22Rv1 (cell line): ENCODE results near the gene FOSL1.

Experiments
- ZFX ChIP-seq: fragments of 450-650 bp; IDR thresholded peaks from 2 replicates; pipeline ENCODE4 v1.6.1; 2017; ENCODE audit warnings: antibody characterized with exemption, borderline replicate concordance
- TF ChIP-seq, protein P1 (sequence below): fragments of 450-650 bp; IDR thresholded peaks from 2 replicates; pipeline ENCODE4 v1.5.1; 2017; ENCODE audit warnings: mild to moderate bottlenecking

DNA sequence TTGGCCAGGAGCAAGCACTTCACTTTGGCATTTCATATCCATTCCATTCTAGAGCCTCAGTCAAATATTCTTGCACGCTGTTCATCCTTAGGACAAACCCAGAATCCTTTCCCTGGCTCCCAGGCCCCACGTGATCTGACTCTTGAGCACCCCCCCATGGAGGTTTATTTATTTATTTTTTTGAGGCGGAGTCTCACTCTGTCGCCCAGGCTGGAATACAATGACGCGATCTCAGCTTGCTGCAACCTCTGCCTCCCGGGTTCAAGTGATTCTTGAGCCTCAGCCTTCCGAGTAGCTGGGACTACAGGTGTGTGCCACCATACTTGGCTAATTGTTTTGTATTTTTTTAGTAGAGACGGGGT lies 32.4 kb upstream of the FOSL1 start:
- TF ChIP-seq, protein P1, sequence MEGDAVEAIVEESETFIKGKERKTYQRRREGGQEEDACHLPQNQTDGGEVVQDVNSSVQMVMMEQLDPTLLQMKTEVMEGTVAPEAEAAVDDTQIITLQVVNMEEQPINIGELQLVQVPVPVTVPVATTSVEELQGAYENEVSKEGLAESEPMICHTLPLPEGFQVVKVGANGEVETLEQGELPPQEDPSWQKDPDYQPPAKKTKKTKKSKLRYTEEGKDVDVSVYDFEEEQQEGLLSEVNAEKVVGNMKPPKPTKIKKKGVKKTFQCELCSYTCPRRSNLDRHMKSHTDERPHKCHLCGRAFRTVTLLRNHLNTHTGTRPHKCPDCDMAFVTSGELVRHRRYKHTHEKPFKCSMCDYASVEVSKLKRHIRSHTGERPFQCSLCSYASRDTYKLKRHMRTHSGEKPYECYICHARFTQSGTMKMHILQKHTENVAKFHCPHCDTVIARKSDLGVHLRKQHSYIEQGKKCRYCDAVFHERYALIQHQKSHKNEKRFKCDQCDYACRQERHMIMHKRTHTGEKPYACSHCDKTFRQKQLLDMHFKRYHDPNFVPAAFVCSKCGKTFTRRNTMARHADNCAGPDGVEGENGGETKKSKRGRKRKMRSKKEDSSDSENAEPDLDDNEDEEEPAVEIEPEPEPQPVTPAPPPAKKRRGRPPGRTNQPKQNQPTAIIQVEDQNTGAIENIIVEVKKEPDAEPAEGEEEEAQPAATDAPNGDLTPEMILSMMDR: peak; percentile 43
- no peak for TF ChIP-seq ZFX
